Cardiac muscle cell (in vitro differentiated cells and primary cell): Measurements from ENCODE around the gene SPANXD. TPM values are rescaled to one million over a fixed set of nuclear protein-coding genes. Genes with fewer than 3 reads are reported as not detected.

Experiments
- DNase-seq, 2 donors: peaks; one replicate each; pipeline versions ENCODE4 v3.0.0 to v3.0.0-alpha.2; 2010 to 2017; ENCODE audit warnings: low read depth in 1 of 2, low spot score in 1 of 2
- H3K27ac ChIP-seq: fragments of 200-600 bp; sonication (generic); 2 replicates; pipeline ENCODE4 v1.5.1; 2016
- H3K27me3 ChIP-seq: fragments of 200-600 bp; sonication (generic); 2 replicates; pipeline ENCODE4 v1.6.0; 2016; ENCODE audit warnings: control low read depth
- H3K36me3 ChIP-seq: fragments of 200-600 bp; sonication (generic); 2 replicates; pipeline ENCODE4 v1.5.1; 2016; ENCODE audit warnings: control low read depth
- H3K4me1 ChIP-seq: fragments of 200-600 bp; sonication (generic); 2 replicates; pipeline ENCODE4 v1.8.1; 2017; ENCODE audit warnings: low read depth, mild to moderate bottlenecking, mixed run types
- H3K4me3 ChIP-seq: fragments of 200-600 bp; sonication (generic); 2 replicates; pipeline ENCODE4 v1.5.1; 2016; ENCODE audit warnings: mild to moderate bottlenecking
- H3K9me3 ChIP-seq: fragments of 200-600 bp; sonication (generic); 2 replicates; pipeline ENCODE4 v1.5.1; 2017; ENCODE audit warnings: low read depth, mild to moderate bottlenecking, control low read depth
- polyA plus RNA-seq: library from polyadenylated mRNA; unstranded; fragments of >200 nt; fragmentation: Nextera tagmentation; extraction: Ambion mirVana; gene quantifications from 2 replicates; pipeline ENCODE4 v1.2.1, GENCODE V29; 2016
- total RNA-seq: library from RNA; depleted of rRNA; stranded (reverse); fragments of >200 nt; gene quantifications from 2 replicates; pipeline ENCODE4 v1.2.3, GENCODE V29; 2016
- TF ChIP-seq, protein P1 (sequence below): IDR thresholded peaks from 2 replicates; pipeline ENCODE4 v1.5.1; 2012; ENCODE audit warnings: low read depth, mild to moderate bottlenecking, low read length

SPANXD gene
- total and polyA plus RNA-seq, 2 experiments from 2014 or later: not detected

GRCh38 chrX:141714680-141715079, 16.1 kb upstream of the SPANXD start:
- Histone ChIP-seq H3K9me3 (no peaks in the 10 kb centered on the region), H3K27ac (no peak overlapping the region), H3K4me3 (no peak overlapping the region), H3K36me3 (no peaks in the 10 kb centered on the region), H3K27me3 (no peaks in the 10 kb centered on the region), H3K4me1 (no peaks in the 10 kb centered on the region)
- TF ChIP-seq, protein P1, sequence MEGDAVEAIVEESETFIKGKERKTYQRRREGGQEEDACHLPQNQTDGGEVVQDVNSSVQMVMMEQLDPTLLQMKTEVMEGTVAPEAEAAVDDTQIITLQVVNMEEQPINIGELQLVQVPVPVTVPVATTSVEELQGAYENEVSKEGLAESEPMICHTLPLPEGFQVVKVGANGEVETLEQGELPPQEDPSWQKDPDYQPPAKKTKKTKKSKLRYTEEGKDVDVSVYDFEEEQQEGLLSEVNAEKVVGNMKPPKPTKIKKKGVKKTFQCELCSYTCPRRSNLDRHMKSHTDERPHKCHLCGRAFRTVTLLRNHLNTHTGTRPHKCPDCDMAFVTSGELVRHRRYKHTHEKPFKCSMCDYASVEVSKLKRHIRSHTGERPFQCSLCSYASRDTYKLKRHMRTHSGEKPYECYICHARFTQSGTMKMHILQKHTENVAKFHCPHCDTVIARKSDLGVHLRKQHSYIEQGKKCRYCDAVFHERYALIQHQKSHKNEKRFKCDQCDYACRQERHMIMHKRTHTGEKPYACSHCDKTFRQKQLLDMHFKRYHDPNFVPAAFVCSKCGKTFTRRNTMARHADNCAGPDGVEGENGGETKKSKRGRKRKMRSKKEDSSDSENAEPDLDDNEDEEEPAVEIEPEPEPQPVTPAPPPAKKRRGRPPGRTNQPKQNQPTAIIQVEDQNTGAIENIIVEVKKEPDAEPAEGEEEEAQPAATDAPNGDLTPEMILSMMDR: no peak
- no peak for DNase-seq

DNA sequence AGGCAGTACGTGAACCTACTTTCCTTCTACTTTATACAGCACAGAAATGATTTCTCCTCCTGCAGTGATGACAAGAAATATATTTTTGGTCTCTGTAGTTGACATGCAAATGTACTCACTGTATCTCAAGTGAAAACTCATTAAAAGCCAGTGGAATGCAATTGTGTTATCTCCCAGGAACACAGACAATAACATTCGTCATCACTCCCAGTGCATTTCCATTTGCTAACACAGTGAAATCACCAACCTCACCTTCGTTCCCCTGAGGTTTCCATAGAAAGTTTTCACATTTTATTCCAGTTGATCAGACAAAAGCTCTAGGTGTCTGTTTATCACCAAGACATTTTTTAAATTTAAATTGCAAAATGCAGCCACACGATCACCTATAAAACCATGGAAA, 2.5 kb upstream of the SPANXD start:
- H3K4me3 ChIP-seq: no peak overlapping the region
- no peaks in the 10 kb centered on the region for H3K27me3 ChIP-seq
- no peaks in the 10 kb centered on the region for H3K9me3 ChIP-seq
- H3K4me1 ChIP-seq: no peaks in the 10 kb centered on the region
- TF ChIP-seq, protein P1: no peak
- DNase-seq: no peak
- H3K27ac ChIP-seq: no peak overlapping the region
- H3K36me3 ChIP-seq: no peaks in the 10 kb centered on the region

DNA sequence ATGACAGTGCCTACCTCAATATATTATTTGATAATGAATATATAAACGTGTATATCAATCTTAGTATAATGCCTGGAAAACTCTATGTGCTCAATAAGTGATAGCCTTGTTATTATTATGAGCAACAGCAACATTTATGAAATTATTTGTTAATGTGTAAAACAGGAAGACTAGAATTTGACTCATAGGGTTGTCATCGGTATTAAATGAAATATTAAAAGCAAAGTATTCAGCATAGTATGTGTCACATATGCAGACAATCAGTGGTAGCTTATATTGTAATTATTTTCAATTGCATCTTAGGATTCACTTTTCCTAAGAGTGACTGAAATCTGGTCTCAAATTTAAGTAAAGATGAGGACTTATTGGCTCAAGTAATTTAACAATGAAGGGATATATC, 24.6 kb downstream of the SPANXD start:
- no peak overlapping the region for H3K27ac ChIP-seq
- H3K27me3 ChIP-seq: no peaks in the 10 kb centered on the region
- no peaks in the 10 kb centered on the region for H3K9me3 ChIP-seq
- TF ChIP-seq, protein P1: no peak
- H3K36me3 ChIP-seq: no peaks in the 10 kb centered on the region
- H3K4me1 ChIP-seq: no peaks in the 10 kb centered on the region
- no peak overlapping the region for H3K4me3 ChIP-seq
- no peak for DNase-seq

DNA sequence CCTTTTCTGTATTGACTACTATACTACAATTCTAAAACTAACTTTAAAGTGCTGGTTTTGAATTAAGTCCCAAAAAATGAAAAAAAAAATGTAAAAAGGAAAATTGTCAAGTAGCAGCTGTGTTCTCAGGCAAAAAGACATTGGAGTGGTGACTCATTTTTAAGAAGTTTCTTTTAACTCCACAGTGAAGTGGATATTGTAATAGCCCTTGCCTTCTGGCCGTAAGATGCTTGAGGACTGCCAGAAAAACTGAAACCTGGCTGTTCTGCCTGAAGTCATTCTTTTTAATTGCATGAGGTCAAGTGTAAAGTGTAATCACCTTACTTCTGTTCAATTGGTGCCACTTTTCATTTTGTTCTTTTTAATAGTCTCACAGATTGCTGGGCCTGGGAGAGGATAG, 28.9 kb downstream of the SPANXD start:
- H3K36me3 ChIP-seq: no peaks in the 10 kb centered on the region
- no peaks in the 10 kb centered on the region for H3K4me1 ChIP-seq
- TF ChIP-seq, protein P1: no peak
- no peak overlapping the region for H3K4me3 ChIP-seq
- no peak for DNase-seq
- no peaks in the 10 kb centered on the region for H3K9me3 ChIP-seq
- no peak overlapping the region for H3K27ac ChIP-seq
- H3K27me3 ChIP-seq: no peaks in the 10 kb centered on the region

GRCh38 chrX:141668371-141668770, 30.2 kb downstream of the SPANXD start:
- TF ChIP-seq, protein P1: no peak
- H3K4me1 ChIP-seq: no peaks in the 10 kb centered on the region
- no peaks in the 10 kb centered on the region for H3K36me3 ChIP-seq
- H3K4me3 ChIP-seq: no peak overlapping the region
- H3K27me3 ChIP-seq: no peaks in the 10 kb centered on the region
- H3K27ac ChIP-seq: no peak overlapping the region
- no peaks in the 10 kb centered on the region for H3K9me3 ChIP-seq
- no peak for DNase-seq

DNA sequence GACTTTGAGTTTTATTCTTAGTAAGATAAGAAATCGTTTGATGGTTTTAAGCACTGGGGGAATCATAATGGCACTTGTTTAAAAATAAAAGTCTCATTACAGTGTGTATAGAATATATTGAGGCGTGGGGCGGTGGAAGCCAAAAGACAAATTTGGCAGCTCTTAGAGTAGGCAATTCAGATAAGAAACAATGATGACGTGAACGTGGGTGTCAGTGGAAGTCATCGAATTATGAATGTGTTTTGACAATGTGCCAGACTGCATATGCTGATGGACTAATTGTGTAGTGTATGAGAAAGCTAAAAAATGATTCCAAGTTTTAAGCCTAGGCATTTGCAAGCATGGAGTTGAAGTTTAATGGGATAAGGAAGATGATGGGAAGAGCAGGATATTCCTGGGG, 35.8 kb downstream of the SPANXD start:
- Histone ChIP-seq H3K4me1 (no peaks in the 10 kb centered on the region), H3K27ac (no peak overlapping the region), H3K27me3 (no peaks in the 10 kb centered on the region), H3K4me3 (no peak overlapping the region), H3K36me3 (no peaks in the 10 kb centered on the region), H3K9me3 (no peaks in the 10 kb centered on the region)
- TF ChIP-seq, protein P1: no peak
- peak in 1 of 2 donors; percentile 6 for DNase-seq
